HCT116 (cell line): ENCODE data around the gene KIRREL3. TPM values are rescaled to one million over a fixed set of nuclear protein-coding genes. Genes with fewer than 3 reads are reported as not detected.

ENCODE experiments used
- ATAC-seq: fragments of 200-7000 bp; cut with Tn5 transposase; 2 replicates; pipeline ENCODE4 v1.9.1; 2020; ENCODE audit warnings: mild to moderate bottlenecking, moderate library complexity
- BruUV-seq: library from RNA; stranded (reverse); fragments of 400-500 nt; replicated peaks from 2 replicates; lab custom pipeline; 2021; lab: Mats Ljungman, UMichigan
- CTCF ChIA-PET: fragments of 300-600 bp; sonication (Branson Sonifier 250); formaldehyde crosslinking; loops from one replicate; lab custom pipeline; 2021; ENCODE audit warnings: antibody characterized with exemption; lab: Charles Lee
- POLR2A ChIA-PET: fragments of 300-600, 350-600 bp; sonication (Branson Sonifier 250); formaldehyde crosslinking; loops from one replicate; lab custom pipeline; 2021; ENCODE audit warnings: antibody characterized with exemption; lab: Charles Lee
- RAD21 ChIA-PET, 2 experiments: fragments of 300-600 bp; sonication (Branson Sonifier 250); formaldehyde crosslinking; loops; one replicate each; lab custom pipeline; 2023; ENCODE audit warnings: low total read pairs in 2 of 2; ENCODE audit not compliant: uncharacterized antibody in 2 of 2, unreplicated experiment in 2 of 2, low non-redundant PET in 1 of 2; lab: Charles Lee
- DNase-seq: peaks from one replicate; pipeline ENCODE4 v3.0.0-alpha.2; 2010; ENCODE audit warnings: low read depth, low spot score
- H2AFZ ChIP-seq: fragments of 200-600 bp; shearing (Covaris generic), sonication (generic); 2 replicates; pipeline ENCODE4 v1.6.1; 2017; ENCODE audit warnings: low read depth, mixed run types, mixed read lengths, antibody characterized with exemption, low read length; ENCODE audit not compliant: poor library complexity, severe bottlenecking
- H3K27ac ChIP-seq: 2 replicates; pipeline ENCODE4 v1.5.1; 2012; ENCODE audit warnings: low read depth, low read length
- H3K27me3 ChIP-seq: fragments of 200-600 bp; sonication (generic); 2 replicates; pipeline ENCODE4 v1.6.1; 2016; ENCODE audit warnings: mixed run types, low read length, mixed read lengths; ENCODE audit not compliant: insufficient read depth
- H3K36me3 ChIP-seq, 2 experiments: fragments of 200-500 bp in 1 of 2; fragments of 200-600 bp in 1 of 2; sonication (Bioruptor generic) in 1 of 2; sonication (generic) in 1 of 2; 2 replicates each; pipeline versions ENCODE4 v1.5.1 to v1.6.1; 2014 to 2016; ENCODE audit warnings: low read length in 2 of 2, inconsistent platforms in 1 of 2, mixed read lengths in 1 of 2, mixed run types in 1 of 2; ENCODE audit not compliant: insufficient read depth in 2 of 2, control insufficient read depth in 1 of 2
- H3K4me1 ChIP-seq, 2 experiments: fragments of 200-600 bp in 1 of 2; sonication (generic) in 1 of 2; 2 replicates each; pipeline versions ENCODE4 v1.5.1 to v1.6.1; 2012 to 2017; ENCODE audit warnings: low read length in 2 of 2, inconsistent platforms in 1 of 2, mild to moderate bottlenecking in 1 of 2, mixed read lengths in 1 of 2, mixed run types in 1 of 2, moderate library complexity in 1 of 2; ENCODE audit not compliant: insufficient read depth in 2 of 2, control insufficient read depth in 1 of 2
- H3K4me2 ChIP-seq: fragments of 200-600 bp; sonication (generic); 2 replicates; pipeline ENCODE4 v1.6.1; 2017; ENCODE audit warnings: mixed run types, low read length, mixed read lengths
- H3K4me3 ChIP-seq, 2 experiments: fragments of 200-600 bp in 1 of 2; sonication (generic) in 1 of 2; replicated peaks in 1 of 2; 2 replicates each; pipeline ENCODE4 v1.5.1; 2011 to 2016; ENCODE audit warnings: low read length in 2 of 2, control low read depth in 1 of 2, low read depth in 1 of 2, mild to moderate bottlenecking in 1 of 2, mixed read lengths in 1 of 2, mixed run types in 1 of 2
- H3K79me2 ChIP-seq: fragments of 200-600 bp; sonication (generic); 2 replicates; pipeline ENCODE4 v1.6.1; 2017; ENCODE audit warnings: mild to moderate bottlenecking, mixed run types, low read length, moderate library complexity, mixed read lengths; ENCODE audit not compliant: insufficient read depth
- H3K9ac ChIP-seq: fragments of 200-600 bp; sonication (generic); 2 replicates; pipeline ENCODE4 v1.6.1; 2016; ENCODE audit warnings: low read length, mixed read lengths
- H3K9me2 ChIP-seq: fragments of 200-600 bp; sonication (generic), shearing (Covaris generic); 2 replicates; pipeline ENCODE4 v1.6.1; 2017; ENCODE audit warnings: mixed run types, mild to moderate bottlenecking, moderate library complexity; ENCODE audit not compliant: insufficient read depth
- H3K9me3 ChIP-seq, 2 experiments: fragments of 200-500 bp in 1 of 2; fragments of 200-600 bp in 1 of 2; sonication (Bioruptor generic) in 1 of 2; sonication (generic) in 1 of 2; 2 replicates each; pipeline ENCODE4 v1.6.1; 2014 to 2017; ENCODE audit warnings: low read length in 2 of 2, mixed read lengths in 2 of 2, inconsistent platforms in 1 of 2, low read depth in 1 of 2, mild to moderate bottlenecking in 1 of 2, mixed run types in 1 of 2, moderate library complexity in 1 of 2; ENCODE audit not compliant: control insufficient read depth in 1 of 2, insufficient read depth in 1 of 2
- H4K20me1 ChIP-seq: fragments of 200-600 bp; sonication (generic), shearing (Covaris generic); 2 replicates; pipeline ENCODE4 v1.6.1; 2017; ENCODE audit warnings: mixed run types, mild to moderate bottlenecking, moderate library complexity; ENCODE audit not compliant: insufficient read depth
- EZH2phosphoT487 ChIP-seq: fragments of 200-600 bp; IDR thresholded peaks from 2 replicates; pipeline ENCODE4 v1.6.1; 2018; ENCODE audit warnings: antibody characterized with exemption, borderline replicate concordance
- FOSL1 ChIP-seq: IDR thresholded peaks from 2 replicates; pipeline ENCODE4 v1.6.1; 2012; ENCODE audit warnings: low read depth
- POLR2A ChIP-seq: IDR thresholded peaks from 2 replicates; pipeline ENCODE4 v1.7.0; 2011; ENCODE audit warnings: borderline replicate concordance; ENCODE audit not compliant: insufficient read depth, insufficient read length; ENCODE audit errors: extremely low read depth
- ZFX ChIP-seq: fragments of 450-650 bp; IDR thresholded peaks from 2 replicates; pipeline ENCODE4 v1.6.1; 2017
- ZNF274 ChIP-seq: fragments of 200-500 bp; sonication (Bioruptor generic); IDR thresholded peaks from 2 replicates; pipeline ENCODE4 v1.6.1; 2014; ENCODE audit warnings: mild to moderate bottlenecking, low read depth, low read length, inconsistent platforms
- intact Hi-C: fragments of 100-400 bp; cut with micrococcal nuclease; formaldehyde crosslinking; loops from 2 replicates; pipeline ENCODE4 v1.10.0; 2022
- total RNA-seq: library from RNA; stranded (reverse); gene quantifications from one replicate; pipeline ENCODE4 v1.2.1, GENCODE V29; 2021; ENCODE audit not compliant: unreplicated experiment
- TF ChIP-seq, protein P1 (sequence below): IDR thresholded peaks from 2 replicates; pipeline ENCODE4 v1.6.1; 2012
- TF ChIP-seq, protein P2 (sequence below): IDR thresholded peaks from 2 replicates; pipeline ENCODE4 v1.6.1; 2012; ENCODE audit warnings: low read depth

The KIRREL3 gene
- total RNA-seq, 1 experiment from 2014 or later = not detected

DNA sequence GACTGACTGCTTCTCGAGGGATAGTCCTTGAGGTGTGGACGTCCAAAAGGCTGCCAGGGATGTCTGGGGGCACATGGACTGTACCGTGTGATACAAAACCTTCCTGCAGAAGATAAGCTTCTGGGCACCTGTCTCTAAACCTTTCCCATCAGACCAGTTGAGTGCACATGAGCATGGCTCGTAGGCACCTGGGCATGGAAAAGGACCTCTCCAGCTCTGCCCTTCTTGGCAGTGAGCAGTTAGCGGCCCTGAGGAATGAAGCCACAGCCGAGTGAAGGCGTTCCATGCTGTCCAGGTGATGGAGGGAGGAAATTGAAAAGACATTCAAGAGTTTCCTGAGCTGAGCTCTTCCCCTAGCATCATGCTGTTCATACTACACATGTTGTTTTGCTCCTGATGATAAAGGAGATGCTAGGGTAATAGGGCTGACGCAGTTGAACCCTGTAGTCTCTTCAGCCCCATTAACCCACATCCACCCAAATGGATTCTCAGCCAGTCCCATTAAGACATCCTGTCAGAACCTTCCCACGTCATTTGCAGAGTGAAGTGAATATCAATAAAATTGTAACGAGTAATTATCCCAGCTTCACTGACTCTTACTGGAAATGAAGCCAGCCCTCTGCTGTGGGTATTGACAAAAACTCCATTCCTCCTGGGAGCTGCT is 138.6 kb downstream of the KIRREL3 start:
- ChIA-PET CTCF (no interaction called here), POLR2A (no interaction called here)

More for the DNA sequence above, 138.6 kb downstream of the KIRREL3 start:
- no TSS peak for BruUV-seq
- Histone ChIP-seq H3K9ac (no peak overlapping the region), H3K27me3 (peaks cover 3% of the 10 kb centered on the region; the same call in 1 of the 2 replicates), H3K9me2 (no peaks in the 10 kb centered on the region), H2AFZ (no peak overlapping the region), H3K79me2 (no peaks in the 10 kb centered on the region), H3K9me3 (no peaks in the 10 kb centered on the region), H3K4me3 (no peak overlapping the region), H3K4me2 (no peak overlapping the region), H3K4me1 (no peaks in the 10 kb centered on the region), H4K20me1 (no peaks in the 10 kb centered on the region), H3K36me3 (no peaks in the 10 kb centered on the region), H3K27ac (no peak overlapping the region)
- DNase-seq (no peak), ATAC-seq (no peak)
- RAD21 ChIA-PET = no interaction called here
- TF ChIP-seq, protein P1, sequence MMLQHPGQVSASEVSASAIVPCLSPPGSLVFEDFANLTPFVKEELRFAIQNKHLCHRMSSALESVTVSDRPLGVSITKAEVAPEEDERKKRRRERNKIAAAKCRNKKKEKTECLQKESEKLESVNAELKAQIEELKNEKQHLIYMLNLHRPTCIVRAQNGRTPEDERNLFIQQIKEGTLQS = no peak
- TF ChIP-seq, protein P2, sequence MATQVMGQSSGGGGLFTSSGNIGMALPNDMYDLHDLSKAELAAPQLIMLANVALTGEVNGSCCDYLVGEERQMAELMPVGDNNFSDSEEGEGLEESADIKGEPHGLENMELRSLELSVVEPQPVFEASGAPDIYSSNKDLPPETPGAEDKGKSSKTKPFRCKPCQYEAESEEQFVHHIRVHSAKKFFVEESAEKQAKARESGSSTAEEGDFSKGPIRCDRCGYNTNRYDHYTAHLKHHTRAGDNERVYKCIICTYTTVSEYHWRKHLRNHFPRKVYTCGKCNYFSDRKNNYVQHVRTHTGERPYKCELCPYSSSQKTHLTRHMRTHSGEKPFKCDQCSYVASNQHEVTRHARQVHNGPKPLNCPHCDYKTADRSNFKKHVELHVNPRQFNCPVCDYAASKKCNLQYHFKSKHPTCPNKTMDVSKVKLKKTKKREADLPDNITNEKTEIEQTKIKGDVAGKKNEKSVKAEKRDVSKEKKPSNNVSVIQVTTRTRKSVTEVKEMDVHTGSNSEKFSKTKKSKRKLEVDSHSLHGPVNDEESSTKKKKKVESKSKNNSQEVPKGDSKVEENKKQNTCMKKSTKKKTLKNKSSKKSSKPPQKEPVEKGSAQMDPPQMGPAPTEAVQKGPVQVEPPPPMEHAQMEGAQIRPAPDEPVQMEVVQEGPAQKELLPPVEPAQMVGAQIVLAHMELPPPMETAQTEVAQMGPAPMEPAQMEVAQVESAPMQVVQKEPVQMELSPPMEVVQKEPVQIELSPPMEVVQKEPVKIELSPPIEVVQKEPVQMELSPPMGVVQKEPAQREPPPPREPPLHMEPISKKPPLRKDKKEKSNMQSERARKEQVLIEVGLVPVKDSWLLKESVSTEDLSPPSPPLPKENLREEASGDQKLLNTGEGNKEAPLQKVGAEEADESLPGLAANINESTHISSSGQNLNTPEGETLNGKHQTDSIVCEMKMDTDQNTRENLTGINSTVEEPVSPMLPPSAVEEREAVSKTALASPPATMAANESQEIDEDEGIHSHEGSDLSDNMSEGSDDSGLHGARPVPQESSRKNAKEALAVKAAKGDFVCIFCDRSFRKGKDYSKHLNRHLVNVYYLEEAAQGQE = no peak
- TF ChIP-seq FOSL1 (no peak), EZH2phosphoT487 (no peak), ZNF274 (no peak), POLR2A (no peak), ZFX (no peak)
- intact Hi-C loops = no loop called here
